ENCODE measurements around the gene SOWAHA. TPM values are rescaled to one million over a fixed set of nuclear protein-coding genes. Genes with fewer than 3 reads are reported as not detected.

The SOWAHA gene
- total RNA-seq, 1 experiment from 2014 or later, result 0.20 TPM

DNA sequence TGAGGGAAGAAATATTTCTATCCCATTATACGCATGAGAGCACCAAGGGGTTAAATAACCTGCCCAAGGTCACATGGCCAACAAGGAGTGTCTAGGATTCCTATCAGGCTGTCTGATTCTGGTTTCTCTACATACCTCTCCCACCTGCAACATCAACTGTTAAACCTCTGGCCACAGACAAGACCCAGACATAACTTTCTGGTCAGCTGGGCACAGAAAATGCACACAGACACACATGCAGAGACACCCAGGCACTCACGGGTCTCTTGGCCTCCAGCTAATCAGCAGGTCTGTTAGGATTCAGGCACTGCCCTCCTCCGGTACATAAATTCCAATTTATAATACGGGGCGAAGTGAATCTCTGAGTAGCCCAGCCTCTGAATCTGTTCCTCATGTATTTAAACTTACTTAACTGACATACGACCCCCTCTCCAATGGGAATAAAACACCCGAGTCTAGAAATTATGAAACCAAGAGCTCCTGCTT lies 37.6 kb upstream of the SOWAHA start:
- H3K4me1 ChIP-seq (ENCODE audit: insufficient read depth, low read length), result peaks cover 10% of the 10 kb centered on the region; the same call in 1 of the 2 replicates
- H3T11ph ChIP-seq (ENCODE audit: low read length), result no peak overlapping the region
- no peak overlapping the region for H4K8ac ChIP-seq (replicated peaks; ENCODE audit: insufficient read length, low read depth, low read length)
- H3K4me2 ChIP-seq (ENCODE audit: insufficient read depth, insufficient read length, low read length), result no peak overlapping the region
- H3K56ac ChIP-seq (ENCODE audit: insufficient read length, low read depth, low read length), result no peak overlapping the region
- H3K79me2 ChIP-seq (ENCODE audit: insufficient read depth, low read length), result peaks cover 2% of the 10 kb centered on the region; the same call in 1 of the 2 replicates
- no peak overlapping the region for H2AFZ ChIP-seq (ENCODE audit: low read length)
- H3K4ac ChIP-seq (ENCODE audit: low read depth, low read length), result no peak overlapping the region
- no CpG with 5 or more reads among the region's 7 CpGs for WGBS (ENCODE audit: extremely low coverage, insufficient read length, low lambda C conversion rate)
- H4K20me1 ChIP-seq (ENCODE audit: control insufficient read depth, insufficient read depth, insufficient read length), result no peaks in the 10 kb centered on the region
- H2BK5ac ChIP-seq (ENCODE audit: insufficient read length, low read length), result no peak overlapping the region
- H2AK5ac ChIP-seq (ENCODE audit: insufficient read length, low read length), result no peak overlapping the region
- H4K5ac ChIP-seq (ENCODE audit: insufficient read length, low read depth, low read length), result no peak overlapping the region
- H2BK12ac ChIP-seq (ENCODE audit: insufficient read length, low read depth, low read length), result no peak overlapping the region
- peaks cover 16% of the 10 kb centered on the region; the same call in 1 of the 2 replicates for H3K27me3 ChIP-seq (ENCODE audit: insufficient read depth, low read length)
- H3K14ac ChIP-seq (ENCODE audit: insufficient read depth, low read length), result no peak overlapping the region
- no peak overlapping the region for H4K91ac ChIP-seq (ENCODE audit: insufficient read length, low read depth, low read length)
- TF ChIP-seq, protein P1, sequence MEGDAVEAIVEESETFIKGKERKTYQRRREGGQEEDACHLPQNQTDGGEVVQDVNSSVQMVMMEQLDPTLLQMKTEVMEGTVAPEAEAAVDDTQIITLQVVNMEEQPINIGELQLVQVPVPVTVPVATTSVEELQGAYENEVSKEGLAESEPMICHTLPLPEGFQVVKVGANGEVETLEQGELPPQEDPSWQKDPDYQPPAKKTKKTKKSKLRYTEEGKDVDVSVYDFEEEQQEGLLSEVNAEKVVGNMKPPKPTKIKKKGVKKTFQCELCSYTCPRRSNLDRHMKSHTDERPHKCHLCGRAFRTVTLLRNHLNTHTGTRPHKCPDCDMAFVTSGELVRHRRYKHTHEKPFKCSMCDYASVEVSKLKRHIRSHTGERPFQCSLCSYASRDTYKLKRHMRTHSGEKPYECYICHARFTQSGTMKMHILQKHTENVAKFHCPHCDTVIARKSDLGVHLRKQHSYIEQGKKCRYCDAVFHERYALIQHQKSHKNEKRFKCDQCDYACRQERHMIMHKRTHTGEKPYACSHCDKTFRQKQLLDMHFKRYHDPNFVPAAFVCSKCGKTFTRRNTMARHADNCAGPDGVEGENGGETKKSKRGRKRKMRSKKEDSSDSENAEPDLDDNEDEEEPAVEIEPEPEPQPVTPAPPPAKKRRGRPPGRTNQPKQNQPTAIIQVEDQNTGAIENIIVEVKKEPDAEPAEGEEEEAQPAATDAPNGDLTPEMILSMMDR (conservative IDR thresholded peaks at IDR 0.05), result no peak
- DNase-seq, result no peak
- Mint-ChIP-seq H3K36me3 (ENCODE audit: insufficient read depth in 1 of 3, low read depth in 3 of 3) (no peaks in the 10 kb centered on the region), H3K4me1 (peaks cover 33 to 38% of the 10 kb centered on the region in 2 experiments), H3K27ac (no peak overlapping the region), H3K4me3 (peak overlapping the region in 1 of 2 experiments; percentile 80; a peak in 3 of 5 replicates), H3K9me3 (no peaks in the 10 kb centered on the region; a peak in 1 of 5 replicates), H3K27me3 (ENCODE audit: low read depth) (peaks cover 66% of the 10 kb centered on the region)
- H3K23ac ChIP-seq (ENCODE audit: insufficient read length, low read depth, low read length), result no peak overlapping the region
- H2BK120ac ChIP-seq (ENCODE audit: low read depth, low read length, poor library complexity, severe bottlenecking), result no peak overlapping the region
- H3K9me3 ChIP-seq (ENCODE audit: control insufficient read depth, low read depth, low read length), result no peaks in the 10 kb centered on the region
- no peak overlapping the region for H2BK15ac ChIP-seq (ENCODE audit: low read depth, low read length)
- no peak overlapping the region for H3K27ac ChIP-seq (ENCODE audit: insufficient read length, low read depth, low read length)
- no peak overlapping the region for H2BK20ac ChIP-seq (ENCODE audit: low read depth, low read length, poor library complexity, severe bottlenecking)
- peaks cover 2% of the 10 kb centered on the region for H3K79me1 ChIP-seq (ENCODE audit: insufficient read depth, low read depth, low read length, poor library complexity, severe bottlenecking)
- no peak overlapping the region for H3K9ac ChIP-seq (ENCODE audit: extremely low read depth, insufficient read length, low read length)
- peaks cover 13% of the 10 kb centered on the region for H3K23me2 ChIP-seq (ENCODE audit: insufficient read length, low read depth, low read length, poor library complexity, severe bottlenecking)
- H3K18ac ChIP-seq (ENCODE audit: insufficient read length, low read depth, low read length), result no peak overlapping the region
